Measurements from ENCODE around the gene TMEM119.

Gene TMEM119

DNA sequence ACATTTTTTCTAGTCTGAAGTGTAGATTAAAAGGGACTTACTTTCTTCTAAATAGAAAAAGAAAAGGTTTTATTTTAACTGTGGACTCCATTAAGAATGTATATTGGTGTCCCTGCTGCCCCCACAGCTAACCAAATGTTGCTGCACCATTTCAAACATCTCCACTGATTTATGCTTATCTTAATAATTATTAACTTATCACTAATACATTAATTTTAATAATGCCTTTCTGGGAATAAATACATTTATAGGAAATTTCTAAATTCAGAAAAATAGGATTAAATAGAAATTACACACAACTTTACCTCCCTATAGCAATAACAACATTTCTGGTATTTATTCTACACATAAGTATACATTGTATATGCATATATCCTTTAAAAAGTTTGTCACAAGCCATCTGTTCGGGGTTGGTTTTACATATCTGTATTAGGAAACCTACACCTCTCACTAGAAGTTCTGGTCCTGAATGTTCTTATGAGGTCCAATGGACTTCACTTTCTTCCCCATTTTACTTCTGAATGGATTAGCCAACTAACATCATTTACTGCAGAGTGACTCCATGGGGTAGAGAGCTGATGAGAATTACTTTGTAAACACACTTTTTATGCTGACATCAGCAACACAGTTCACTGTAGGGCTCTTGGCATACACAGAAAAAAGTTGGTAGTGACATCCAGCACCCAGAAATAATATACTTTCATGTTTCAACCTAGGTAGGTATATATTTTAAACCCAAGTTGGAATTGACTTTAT lies 45.2 kb upstream of the TMEM119 start:
- no peak overlapping the region for H3K4me3 ChIP-seq (ENCODE audit: low read length)
- no peak for DNase-seq (ENCODE audit: low read depth)
- TF ChIP-seq, protein P1, sequence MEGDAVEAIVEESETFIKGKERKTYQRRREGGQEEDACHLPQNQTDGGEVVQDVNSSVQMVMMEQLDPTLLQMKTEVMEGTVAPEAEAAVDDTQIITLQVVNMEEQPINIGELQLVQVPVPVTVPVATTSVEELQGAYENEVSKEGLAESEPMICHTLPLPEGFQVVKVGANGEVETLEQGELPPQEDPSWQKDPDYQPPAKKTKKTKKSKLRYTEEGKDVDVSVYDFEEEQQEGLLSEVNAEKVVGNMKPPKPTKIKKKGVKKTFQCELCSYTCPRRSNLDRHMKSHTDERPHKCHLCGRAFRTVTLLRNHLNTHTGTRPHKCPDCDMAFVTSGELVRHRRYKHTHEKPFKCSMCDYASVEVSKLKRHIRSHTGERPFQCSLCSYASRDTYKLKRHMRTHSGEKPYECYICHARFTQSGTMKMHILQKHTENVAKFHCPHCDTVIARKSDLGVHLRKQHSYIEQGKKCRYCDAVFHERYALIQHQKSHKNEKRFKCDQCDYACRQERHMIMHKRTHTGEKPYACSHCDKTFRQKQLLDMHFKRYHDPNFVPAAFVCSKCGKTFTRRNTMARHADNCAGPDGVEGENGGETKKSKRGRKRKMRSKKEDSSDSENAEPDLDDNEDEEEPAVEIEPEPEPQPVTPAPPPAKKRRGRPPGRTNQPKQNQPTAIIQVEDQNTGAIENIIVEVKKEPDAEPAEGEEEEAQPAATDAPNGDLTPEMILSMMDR (conservative IDR thresholded peaks at IDR 0.05; ENCODE audit: low read length), result no peak

DNA sequence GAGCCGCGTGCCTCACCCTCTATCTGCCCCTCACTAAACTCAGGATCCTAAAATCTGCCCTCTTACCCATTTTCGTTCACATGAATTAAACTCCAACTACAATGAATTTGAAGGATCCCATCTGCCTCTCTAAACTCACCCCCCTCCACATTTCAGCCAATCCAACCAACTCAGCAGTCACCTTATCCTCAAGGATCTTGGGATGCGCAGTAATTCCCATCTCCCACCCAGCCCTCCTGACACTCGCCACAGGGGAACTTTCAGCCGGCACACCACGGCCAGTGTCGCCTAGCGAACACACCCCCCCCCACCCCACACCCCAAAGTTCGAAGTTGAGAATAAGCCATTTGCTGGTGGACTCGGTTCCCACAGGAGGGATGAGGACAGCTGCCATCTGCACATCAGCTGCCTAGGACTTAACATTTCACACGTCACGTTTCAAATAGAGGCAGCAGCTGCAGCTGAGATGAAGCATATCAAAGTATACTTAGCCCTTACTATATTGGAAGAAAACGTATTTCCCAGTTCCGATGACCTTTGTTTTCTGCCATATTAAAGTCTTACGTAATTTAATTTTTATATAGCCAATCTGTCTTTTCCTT lies 44.5 kb upstream of the TMEM119 start:
- no peak overlapping the region for H3K4me3 ChIP-seq (ENCODE audit: low read length)

DNA sequence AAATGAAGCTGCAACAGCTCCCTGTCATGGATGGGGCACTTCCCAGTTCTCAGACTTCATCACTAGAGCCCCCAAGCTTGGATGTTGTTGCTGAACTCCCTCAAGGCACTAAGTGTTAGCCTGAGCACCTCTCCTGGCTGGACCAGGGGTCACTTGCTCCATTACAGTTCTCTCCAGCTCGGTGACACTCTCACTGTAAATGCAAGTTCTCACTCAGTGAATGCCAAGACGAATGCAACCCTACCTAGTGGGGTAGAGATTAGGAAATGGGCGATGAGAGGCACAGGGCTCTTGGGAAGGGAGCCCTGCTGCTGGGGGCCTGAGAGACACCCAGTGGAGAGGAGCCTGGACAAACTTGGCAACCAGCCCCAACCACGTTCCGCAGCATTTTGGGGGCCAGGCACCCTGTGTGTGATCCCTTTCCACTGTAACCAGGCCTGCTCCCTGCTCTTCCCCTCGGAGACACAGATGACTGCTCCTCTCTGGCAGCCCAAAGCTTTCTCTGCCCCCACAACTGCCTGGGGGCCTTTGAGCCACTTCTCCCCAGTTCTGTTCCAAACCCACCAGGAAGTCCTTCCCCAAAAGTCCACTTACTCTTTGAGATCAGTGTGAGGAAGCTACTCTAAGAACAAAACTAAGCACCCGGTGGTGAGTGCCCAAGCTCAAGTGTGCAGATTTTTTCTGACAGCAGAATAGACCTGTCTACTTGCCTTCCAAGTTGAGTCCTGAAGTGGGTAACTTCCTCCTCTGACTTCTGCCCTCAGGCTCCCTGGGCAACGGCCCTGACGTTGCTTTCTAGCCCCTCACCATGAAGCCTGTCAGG lies 43.8 kb upstream of the TMEM119 start:
- H3K4me3 ChIP-seq (ENCODE audit: low read length), result no peak overlapping the region
- TF ChIP-seq, protein P1 (conservative IDR thresholded peaks at IDR 0.05; ENCODE audit: low read length), result no peak
- DNase-seq (ENCODE audit: low read depth), result no peak

More for the DNA sequence above, 44.5 kb upstream of the TMEM119 start:
- TF ChIP-seq, protein P1 (conservative IDR thresholded peaks at IDR 0.05; ENCODE audit: low read length), result no peak
- DNase-seq (ENCODE audit: low read depth), result no peak

DNA sequence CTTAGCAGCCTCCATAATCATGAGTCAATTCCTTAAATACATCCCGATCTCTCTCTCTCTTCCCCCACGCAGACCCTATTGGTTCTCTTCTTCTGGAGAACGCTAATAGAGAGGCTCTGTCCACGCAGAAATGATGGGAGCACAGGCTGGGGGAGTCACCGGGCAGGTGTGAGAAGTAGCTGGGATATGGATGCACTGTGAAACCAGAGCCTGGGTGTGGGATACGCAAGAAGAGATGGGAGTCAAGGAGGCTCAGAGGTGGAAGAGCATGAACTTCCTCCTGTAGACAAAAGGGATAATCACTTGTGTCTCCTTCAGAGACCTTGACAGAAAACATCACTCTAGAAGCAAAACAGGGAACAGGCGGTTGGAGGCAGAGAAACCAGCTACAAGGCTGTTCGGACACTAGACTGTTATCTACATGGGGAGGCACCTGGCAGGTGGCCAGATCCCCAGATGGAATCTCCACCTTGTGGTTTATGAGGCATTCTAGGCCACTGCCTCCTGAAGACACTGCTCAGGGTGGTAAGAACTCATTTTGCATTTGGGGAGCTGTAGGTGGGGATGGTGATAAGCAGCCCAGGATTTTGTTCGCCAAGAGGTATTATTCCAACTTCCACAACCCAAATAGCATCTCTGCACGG lies 43.0 kb upstream of the TMEM119 start:
- peak; percentile 44 for DNase-seq (ENCODE audit: low read depth)

DNA sequence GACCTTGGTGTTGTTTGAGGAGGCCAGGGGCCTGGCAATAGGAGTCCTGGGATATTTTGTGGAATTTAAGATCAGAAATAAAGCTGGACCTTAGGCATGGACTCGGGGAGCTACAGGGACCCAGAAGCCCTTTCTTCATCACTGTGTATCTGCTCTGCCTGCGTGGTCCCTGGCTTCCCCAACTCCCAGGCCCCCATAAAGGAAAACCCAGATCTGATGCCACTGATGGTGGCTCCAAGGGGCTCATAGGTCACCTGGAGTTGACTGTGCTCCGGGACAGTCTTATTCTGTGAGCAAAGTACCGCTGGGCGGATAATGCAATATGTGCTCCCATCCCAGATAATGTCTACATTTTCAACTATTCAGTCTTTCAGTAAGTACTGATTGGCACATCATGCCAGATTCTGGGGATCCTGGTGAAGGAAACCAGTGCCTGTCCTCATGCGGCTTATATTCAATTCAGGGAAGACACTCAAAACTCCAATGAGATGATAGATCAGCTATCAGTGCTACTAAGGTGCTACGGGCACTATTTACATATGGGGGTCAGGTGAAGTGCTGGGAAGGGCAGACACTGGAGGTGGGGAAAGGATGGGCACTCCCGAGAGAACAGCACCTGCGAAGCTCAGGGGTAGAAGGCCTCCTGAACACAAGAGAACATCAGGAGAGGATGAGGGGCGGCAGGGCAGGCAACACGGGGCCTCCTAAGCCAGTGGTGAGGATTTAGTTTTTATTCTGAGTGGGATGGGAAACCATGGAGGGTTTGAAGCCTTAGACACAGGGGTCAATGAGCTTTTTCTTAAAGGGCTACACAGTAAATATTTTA lies 41.3 kb upstream of the TMEM119 start:
- TF ChIP-seq, protein P1 (conservative IDR thresholded peaks at IDR 0.05; ENCODE audit: low read length), result no peak
- no peak for DNase-seq (ENCODE audit: low read depth)
- no peak overlapping the region for H3K4me3 ChIP-seq (ENCODE audit: low read length)

More for the DNA sequence above, 43.0 kb upstream of the TMEM119 start:
- H3K4me3 ChIP-seq (ENCODE audit: low read length), result no peak overlapping the region
- TF ChIP-seq, protein P1 (conservative IDR thresholded peaks at IDR 0.05; ENCODE audit: low read length), result no peak

DNA sequence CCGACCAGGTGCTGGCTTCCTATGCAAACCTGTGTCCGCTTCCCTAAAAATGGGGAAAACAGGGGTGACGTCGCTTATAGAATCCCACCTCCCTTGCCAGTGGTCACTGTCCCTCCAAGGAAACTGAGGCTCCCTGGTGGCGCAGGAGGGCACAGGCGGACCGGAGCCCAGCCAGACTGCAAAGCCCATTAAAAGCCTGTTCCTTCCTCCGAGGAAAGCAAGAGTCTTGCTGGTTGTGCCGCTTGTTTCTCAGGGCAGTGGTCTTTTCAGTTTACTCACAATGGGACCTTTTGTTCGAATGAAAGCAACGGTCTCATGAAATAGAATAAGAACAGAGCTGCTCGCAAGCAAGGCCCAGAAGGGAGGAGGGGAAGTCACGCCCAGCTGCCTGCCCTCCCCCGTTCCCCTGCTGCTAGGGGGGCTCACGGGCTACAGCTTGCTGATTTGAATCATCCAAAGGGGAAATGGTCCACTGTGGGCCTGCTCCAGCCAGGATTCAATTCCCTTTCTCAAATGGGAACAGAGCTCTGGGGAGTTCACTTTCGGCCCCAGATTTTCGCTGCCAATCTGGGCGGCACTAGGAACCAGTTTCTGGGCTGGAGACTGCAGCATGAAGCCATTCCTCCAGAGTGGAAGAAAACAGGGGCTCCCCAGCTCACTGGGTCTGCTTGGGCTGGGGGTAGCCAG lies 40.4 kb upstream of the TMEM119 start:
- TF ChIP-seq, protein P1 (conservative IDR thresholded peaks at IDR 0.05; ENCODE audit: low read length), result no peak
- H3K4me3 ChIP-seq (ENCODE audit: low read length), result no peak overlapping the region
- no peak for DNase-seq (ENCODE audit: low read depth)

Measured in AG10803 (cell line).